ENCODE results near the gene ABHD8.

ABHD8 gene

DNA sequence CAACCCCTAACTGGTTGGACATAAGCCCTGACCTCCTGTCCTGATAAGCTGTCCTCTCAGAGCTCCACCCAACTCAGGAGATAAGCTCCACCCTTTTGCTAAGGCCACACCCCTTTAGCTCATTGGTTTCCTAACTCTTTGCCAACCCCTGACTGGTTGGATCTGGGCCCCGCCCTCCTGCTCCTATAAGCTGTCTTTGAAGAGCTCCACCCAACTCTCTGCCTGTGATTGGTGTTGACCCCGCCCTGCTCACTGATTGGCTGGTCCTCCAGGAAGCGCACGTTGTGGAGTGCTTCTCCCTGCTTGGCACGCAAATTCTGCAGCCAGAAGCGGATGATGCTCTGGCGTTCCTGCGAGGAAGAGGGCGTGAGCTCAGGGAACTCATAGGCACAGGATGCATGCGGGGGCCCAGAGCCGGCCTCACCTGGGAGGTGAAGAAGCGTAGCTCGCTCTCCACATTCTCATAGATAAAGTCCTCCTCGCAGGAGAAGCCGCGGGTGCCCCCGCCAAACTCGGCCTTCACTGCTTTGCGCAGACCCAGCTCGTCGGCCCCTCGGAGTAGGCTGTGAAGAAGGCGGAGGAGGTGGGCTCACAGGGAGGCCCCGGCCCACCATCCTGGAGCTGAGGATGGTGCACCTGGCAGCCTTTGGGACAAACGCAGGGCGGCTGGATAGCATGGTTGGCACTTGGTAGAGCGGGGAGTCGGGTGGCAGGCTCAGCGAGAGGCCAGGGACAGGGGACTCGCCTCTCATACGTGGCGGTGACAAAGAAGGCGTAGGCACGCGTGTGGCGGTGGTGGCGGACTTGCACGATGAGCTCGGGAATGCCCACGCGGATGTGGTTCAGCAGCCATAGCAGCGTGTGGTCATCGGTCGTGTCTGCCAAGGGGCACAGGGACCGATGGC lies 29.7 kb upstream of the ABHD8 start:
- peak in 2 of 3 experiments; percentile 14 to 66 for DNase-seq

DNA sequence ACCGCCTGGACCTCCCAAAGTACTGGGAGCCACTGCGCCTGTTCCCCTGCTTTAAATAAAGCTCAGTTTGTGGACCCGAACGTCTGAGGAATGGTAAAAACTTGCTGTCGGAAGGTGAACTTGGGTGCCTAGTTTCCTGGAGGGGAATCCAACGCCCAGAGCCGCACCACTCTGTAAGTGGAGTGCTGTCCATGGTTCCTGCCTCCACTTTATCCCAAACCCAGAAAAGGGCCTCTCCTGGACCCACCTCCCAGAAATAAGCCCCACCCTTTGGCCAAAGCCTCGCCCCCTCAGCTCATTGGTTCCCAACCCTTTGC lies 29.1 kb upstream of the ABHD8 start:
- no peak for DNase-seq

DNA sequence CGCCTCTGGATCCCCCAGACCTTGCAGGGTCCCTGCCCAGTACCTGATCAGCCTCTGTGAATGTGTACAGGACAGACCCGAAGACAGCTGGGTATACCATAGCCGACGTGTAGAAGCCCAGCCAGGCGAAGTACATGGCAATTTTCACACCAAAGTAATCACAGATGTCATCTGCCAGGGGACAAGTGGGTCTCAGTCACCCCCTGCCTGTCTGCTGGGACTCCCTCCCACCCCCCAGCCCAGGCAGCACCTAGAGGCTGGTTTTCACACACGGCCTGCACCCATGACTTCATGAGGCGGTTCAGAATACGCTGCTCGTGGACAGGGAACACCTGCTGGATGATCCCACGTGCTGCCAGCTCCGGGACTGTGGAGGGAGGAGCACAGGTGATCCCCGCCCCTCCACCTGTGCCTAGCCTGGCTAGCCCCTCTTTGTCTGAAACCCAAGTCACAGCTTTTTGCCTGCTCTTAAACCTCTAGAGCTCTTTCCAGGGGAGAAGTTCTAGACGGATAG lies 27.9 kb upstream of the ABHD8 start:
- DNase-seq = no peak

DNA sequence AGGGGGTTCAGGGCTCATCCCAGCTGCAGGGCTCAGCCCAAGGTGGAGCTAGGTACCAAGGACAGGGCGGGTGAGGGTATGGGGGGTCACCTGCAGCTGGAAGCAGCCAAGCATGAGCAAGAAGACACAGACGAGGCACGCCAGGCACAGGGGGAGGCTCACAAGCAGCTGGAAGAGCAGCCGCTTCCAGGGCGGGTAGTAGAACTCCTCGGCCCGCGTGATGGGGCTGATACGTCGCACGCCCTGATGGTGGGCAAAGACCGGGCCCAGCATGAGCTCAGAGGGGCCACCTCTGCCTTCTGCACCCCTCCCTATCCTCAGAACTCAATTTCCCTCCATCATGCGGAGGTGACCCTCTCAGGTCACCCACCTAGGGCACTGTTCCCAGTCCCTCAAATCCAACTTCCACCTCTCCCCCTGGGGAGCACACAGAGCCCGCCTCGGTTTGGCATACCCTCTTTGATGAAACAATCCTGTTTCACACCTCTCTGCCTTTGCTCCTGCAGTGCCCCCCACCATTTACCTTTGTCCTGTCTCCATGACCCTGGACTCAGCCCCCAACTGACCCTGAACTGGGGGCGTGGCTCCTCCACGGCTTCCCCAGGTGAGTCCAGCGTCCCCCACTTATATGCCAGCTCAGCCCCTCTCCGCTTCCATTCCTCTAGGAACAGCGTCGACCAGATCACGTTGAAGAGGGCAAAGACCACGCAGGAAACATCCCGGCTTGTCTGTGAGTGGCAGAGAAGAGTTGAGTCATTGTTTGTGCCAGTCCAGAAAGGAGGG lies 27.2 kb upstream of the ABHD8 start:
- no peak for DNase-seq

DNA sequence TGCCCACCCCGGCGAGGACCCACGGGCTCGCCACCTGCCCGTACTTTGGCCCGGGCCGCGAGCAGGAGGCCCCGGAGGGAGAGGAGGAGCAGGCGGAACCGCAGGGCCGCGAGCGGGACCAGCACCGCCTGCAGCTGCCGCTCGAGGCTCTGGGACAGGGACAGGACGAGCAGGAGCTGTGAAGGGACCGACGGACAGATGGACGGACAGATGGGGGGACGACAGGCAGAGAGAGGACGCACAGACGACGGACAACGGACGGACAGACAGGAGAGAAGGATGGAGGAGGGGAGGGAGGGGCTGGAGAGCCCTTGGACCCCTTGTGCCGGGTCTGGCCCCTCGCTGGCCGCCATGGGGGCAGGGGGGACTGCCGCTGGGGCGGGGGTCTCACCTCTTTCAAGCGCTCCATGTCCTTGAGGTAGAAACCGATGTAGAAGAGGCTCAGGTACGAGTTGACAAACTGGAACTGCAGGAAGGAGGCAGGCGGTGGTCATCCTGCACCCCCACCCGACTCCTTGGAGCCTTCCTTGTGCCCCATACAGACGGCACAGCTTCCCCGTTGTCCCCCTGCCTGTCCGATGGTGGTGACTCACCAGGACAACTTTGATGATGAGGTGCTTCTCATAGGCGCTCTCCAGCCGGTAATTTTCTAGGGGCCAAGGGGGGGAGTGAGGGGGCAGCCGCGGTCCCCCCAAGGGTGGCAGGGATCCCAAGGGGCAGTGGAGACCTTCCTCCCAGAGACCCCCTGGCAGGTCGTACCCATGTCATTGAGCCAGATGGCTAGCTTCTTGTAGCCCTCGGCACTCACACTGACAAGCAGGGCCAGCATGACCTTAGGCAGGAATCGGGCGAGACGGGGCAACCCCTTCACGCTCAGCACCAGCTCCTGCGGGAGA lies 26.4 kb upstream of the ABHD8 start:
- DNase-seq = no peak

DNA sequence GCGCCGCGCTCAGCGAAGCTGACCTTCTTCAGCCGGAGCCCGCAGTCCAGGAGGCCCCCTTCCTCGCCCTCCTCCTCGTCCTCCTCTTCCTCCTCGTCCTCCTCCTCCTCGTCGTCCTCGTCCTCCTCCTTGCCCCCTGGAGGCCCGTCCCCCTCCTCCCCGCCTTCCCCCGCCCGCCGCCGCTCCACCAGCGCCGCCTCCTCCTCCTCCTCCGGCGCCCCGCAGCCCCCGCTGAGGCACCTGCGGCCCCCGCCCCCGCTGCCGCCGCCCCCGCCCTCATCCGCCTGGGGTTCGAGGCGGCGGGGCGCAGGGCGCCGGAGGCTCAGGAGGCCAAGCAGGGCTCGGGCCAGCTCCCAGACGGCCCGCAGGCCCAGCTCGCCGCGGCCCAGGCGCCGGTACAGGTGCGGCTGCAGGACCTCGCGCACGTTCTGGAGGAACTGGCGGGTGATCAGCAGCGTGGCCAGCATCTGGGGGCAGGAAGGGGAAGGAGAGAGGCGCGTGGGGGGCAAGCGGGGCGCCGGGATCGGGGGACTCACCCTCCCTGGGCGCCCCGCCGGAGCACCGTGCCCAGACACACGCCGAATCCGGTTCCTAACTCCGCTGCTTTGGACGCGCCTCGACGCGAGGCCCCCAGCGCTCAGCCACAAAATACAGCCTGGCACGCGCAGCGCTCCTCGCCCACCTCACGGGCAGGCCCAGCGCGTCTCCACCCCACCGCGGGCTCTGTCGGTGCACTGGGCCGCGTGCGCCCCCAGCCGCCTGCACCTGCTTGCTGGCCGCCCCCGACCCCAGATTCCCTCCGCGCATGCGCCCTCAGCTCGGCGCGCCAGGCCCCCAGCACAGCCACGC lies 25.5 kb upstream of the ABHD8 start:
- peak in 2 of 3 experiments; percentile 48 to 59 for DNase-seq

DNA sequence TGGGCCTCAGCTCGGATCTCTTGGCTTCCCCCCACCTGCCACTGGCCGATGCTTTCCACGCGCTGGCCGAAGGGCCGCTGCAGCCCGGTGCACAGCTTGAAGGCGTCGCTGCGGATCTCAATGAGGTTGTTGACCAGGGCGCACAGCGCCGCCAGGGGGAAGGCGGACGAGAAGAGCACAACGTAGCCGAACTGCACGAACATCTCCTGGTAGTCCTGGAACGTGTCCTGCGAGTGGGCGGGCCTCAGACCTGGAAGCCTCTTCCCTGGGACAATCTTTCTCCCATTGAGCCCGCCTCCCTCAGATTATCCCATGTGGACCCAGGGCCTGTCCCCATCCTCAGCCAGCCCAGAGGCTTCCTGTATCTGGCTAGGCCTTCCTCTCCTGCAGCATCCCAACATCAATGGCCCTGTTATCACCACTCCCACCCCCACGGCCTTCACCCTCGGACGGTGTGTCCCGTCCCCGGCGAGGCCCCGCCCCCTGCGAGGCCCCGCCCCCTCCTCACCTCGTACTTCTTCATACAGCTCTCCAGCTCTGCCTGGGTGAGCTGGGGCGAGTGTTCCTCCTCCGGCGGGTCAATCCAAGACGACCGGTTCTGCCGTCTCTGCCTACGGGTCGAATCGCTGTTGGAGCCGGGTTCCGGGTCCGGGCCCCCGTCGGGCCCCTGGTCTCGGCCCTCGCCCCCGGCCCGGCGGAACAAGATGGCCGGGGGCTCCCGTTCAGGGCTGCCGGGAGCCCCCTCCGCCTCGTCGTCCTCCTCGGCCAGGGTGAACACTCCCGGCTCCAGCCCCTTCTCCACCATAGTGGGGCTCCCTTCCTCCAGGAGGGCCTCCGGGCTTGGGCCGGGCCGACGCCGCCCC lies 24.7 kb upstream of the ABHD8 start:
- peak in 2 of 3 experiments; percentile 50 to 64 for DNase-seq

DNA sequence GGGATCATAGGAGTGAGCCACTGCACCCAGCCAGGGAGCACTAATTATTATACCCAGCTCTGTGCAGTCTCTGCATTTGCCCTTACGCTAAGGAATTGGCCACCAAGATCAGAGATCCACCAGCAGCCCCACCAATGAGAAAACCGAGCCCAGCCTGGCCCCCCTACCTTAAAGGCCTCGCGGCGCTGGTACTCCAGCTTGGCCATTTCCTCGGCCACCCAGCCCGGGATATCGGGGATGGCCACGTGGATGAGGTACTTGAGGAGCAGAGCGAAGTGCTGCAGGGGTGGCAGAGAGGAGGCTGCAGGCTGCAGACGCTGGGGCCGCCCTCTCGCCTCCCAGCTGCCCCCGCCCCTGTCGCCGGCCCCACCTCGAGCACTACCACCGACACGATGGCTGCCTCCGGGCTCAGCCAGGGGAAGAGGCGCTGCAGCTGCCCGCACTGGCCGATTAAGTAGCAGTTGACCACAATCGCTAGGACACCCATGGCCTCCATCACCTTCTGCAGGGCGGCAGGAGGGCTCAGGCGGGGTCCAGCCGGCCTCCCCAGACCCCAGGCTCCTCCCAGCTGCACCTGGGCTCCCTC lies 23.9 kb upstream of the ABHD8 start:
- no peak for DNase-seq

DNA sequence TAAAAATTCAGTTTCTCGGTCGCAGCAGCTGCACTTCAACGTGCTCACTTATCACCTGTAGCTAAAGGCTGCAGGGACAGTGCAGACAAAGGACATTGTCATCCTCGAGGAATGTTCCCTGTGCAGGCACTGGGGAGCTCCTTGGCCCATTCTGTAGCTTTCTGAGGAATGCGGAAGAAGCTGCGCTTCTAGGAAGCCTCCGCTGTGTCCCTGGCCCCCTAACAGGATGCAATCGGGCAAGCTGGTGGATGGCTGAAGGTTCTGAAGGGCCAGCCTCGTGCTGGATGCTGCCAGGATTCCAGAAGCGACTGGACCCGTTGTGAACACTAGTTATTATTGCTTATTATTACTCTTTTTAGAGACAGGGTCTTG lies 23.4 kb upstream of the ABHD8 start:
- DNase-seq = no peak

DNA sequence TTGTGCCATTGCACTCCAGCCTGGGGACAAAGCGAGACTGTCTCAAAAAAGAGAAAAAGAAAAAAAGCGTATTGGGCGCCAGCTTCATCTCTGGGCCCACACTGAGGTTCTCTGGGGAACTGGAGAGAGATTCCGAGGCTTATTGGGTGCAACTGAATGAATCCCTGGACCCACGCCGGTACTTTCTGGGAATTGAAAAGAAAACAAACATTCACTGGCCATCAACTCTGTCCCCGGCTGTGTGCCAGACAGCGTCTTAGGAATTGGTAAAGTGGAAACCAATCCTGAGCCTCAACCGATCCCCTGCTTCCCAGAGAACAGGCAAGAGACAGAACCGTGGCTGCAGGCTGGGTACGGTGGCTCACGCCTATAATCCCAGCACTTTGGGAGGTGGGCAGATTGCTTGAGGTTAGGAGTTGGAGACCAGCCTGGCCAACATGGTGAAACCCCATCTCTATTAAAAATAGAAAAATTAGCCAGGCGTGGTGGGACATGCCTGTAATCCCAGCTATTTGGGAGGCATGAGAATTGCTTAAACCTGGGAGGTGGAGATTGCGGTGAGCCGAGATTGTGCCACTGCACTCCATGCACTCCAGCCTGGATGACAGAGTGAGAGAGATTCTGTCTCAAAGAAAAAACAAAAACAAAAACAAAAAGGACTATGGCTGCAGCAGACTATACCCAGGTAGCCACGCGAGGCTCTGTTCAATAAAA lies 22.8 kb upstream of the ABHD8 start:
- no peak for DNase-seq

DNA sequence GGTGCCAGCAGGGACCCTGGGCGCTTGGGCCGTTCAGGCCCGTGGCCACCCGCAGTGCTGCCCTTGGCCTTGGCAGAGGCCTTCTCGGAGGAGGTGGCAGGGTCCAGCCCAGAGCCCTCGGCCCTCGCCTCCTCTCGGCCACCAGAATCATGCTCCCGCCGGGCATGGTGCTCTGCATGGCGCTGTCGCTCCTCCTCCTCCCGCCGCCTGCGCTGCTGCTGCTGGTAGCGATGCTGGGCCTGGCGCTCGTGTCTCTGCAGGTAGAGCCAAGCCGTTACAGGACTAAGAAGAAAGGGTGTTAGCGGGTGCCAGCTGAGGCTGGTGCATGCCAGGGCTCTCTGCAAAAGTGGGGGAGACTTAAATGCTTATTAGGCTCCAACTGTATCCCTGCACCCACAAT lies 21.9 kb upstream of the ABHD8 start:
- DNase-seq = no peak

DNA sequence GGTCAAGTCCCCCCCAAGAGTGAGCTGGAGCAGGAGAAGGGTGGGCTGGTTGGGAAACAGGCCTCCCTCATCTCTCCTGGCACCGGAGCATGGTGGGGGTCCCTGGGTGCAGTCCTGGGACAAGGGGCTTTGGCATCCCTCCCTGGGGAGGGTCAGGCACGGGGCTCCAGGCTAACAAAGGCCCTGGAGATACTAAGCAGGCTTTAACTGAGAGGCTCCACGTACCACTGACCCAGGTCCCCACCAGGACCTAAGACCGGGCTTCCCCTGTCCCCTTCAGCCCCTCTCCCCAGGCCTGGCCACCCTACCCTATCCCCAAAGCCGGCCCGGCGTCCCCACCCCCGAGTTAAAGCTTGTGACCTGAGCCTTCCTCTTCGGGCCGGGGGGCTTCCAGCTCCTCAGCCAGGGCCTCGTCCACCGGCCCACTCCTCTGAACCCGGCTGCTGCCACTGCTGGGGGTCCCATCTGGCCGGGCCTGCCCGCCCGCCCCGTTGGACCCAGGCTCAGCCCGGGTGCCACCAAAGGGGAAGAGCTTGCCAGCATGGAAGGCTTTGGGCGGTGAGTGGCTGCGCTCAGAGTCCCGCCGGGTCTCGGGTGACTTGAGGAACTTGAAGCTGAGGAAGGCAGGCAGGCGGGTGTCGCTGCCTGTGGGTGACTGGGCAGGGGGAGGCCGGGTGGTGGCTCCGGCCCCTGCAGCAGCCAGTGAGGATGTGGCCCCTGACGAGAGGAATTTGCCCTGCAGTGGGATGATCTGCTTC lies 21.3 kb upstream of the ABHD8 start:
- DNase-seq = no peak

DNA sequence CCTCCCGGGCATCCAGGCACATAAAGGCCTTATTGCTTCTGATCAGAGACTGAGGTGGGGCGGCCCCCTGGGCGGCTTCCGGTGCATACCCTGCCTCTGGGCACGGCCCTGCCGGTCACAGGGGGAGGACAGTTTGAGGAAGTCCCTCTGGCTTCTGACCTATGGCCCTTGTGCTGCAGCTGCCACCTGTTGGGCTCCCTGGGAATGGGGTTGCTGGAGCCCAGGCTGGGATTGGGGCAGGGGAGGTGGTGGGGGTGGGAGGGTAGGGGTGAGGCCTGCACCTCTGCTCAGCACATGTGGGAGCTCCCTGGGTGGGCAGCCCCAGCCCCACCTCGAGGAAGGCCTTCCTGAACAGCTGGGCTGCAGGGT lies 20.7 kb upstream of the ABHD8 start:
- no peak for DNase-seq

DNA sequence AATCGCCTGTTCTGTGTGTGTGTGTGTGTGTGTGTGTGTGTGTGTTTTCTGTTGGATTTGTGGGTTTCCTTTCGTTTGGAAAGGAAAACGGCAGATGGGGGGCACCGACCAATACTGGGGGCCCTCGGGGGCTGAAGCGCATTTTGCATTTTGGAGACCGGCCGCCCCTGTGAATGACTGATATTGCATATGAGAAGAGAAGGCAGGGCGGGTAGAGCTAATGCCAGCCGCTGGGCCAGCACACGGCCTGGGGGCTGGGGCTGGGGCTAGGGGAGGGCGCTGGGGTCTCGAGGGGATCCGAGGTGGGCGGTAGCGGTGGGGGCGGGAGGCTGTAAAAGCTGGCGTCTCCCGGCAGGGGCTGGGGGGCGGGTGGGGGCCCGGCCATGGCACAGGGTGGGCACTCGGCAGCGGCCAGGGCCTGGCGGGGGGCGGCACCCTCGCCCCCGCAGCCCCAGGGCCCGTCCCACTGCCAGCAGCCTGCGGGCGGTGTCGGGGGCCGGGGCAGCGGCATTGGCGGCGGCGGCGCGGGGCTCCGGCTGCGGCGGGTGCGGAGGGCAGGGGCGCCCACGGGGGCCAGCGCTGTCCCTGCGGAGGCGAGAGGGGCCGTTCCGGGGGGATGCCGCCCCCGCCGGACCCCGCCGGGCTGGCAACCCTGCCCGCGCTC lies 20.2 kb upstream of the ABHD8 start:
- DNase-seq = no peak

DNA sequence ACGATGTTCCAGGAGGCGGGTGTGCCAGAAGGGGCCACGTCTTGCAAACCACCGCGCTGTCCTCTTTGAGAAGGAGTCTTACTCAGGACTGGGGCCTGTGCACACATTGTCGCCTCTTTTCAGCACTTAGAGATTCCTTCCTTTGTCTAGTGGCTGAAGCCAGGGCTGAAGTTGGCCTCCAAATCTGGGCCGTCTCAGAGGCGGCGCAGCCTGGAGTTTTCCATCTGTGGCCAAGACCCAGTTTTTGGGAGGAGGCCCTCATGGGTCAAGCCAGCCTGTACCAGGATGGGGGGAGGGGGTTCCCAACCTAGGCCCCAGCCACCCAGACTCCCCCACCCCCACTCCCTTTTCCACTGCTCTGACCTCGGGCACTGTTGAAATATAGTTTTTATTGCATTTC lies 19.6 kb upstream of the ABHD8 start:
- no peak for DNase-seq

DNA sequence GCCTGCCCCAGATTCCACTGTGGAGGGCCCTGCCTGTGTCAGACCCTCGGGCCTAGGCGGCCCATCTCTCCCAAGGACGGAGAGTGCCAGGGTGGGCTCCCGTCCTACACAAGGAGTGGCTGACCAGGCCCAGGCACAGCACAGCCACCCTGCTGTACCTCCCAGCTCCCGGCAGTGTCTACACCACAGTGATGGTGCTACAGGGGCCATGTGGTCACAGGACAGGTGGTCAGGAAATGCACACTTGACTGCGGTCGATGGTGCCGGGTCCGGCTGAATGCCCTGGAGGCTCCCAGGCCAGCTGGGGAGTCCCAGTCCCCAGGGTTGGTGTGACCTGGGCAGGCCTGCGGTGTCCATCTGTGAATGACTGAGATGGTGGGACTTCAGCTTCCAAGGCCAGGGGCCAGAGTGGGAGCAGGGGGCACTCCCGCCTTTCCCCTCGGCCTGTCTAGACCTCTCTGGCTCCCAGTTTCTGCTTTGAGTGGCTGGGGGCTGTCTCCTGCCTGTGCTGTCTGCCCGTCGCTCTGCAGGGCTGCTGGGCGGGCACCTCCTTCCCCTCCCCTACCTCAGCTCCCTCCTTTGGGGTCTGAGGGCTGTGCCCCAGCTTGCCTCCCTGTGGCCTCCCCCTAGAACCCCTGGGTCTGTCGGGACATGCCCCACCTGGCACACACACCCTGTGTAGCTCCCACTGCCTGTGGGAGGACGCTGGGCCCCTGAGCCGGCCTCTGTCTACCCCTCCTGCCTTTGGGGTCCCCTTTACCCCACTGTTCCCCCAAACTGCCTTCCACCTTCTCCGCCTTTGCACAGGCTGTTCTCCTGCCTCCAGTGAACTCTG lies 18.6 kb upstream of the ABHD8 start:
- DNase-seq = no peak

DNA sequence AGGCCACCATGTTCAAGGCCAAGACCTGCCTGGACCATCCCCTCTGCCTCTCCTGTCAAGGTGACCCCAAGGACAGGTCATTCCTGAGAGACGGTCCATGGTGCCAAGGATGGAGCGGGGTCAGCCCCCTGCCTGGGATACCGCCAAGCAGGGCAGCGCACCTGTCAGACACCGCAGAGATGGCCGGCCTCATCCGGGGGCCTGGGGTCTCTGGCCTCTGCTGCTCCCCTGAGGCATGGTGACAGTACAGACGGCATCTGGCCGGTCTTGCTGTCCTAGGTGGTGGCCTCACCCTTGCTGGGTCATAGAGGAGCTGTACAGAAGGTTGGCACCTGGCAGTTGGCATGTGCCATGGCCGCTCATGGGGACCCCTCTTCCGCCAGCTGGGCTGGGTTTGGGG lies 17.2 kb upstream of the ABHD8 start:
- no peak for DNase-seq
